ENCODE measurements around the gene OR12D2. TPM values are rescaled to one million over a fixed set of nuclear protein-coding genes. Genes with fewer than 3 reads are reported as not detected.

The OR12D2 gene
- total and polyA plus RNA-seq, 2 of the 4 experiments (the other 2 are of a cell fraction) = not detected

GRCh38 chr6:29355603-29356002 lies 39.8 kb upstream of the OR12D2 start:
- Histone ChIP-seq H3K23ac (ENCODE audit: low read depth, low read length) (no peak overlapping the region), H2AFZ (replicated peaks; ENCODE audit: low read length, poor library complexity) (no peak overlapping the region), H3K14ac (replicated peaks; ENCODE audit: low read depth, low read length) (no peak overlapping the region), H3K4me1 (ENCODE audit: control insufficient read depth, insufficient read depth, low read length) (no peaks in the 10 kb centered on the region), H3K18ac (ENCODE audit: low read depth, low read length) (no peak overlapping the region), H4K8ac (ENCODE audit: low read depth in 2 of 2, low read length in 2 of 2) (no peak overlapping the region), H3K36me3 (ENCODE audit: control insufficient read depth, insufficient read depth, low read length) (no peaks in the 10 kb centered on the region), H3K79me1 (ENCODE audit: low read depth in 1 of 2, low read length in 2 of 2) (no peaks in the 10 kb centered on the region), H2BK20ac (ENCODE audit: low read depth, low read length) (no peak overlapping the region), H4K91ac (ENCODE audit: insufficient read depth, low read depth, low read length) (no peak overlapping the region), H3K56ac (ENCODE audit: extremely low read depth, insufficient read depth, low read length) (no peak overlapping the region), H3K4ac (ENCODE audit: low read depth, low read length) (no peak overlapping the region), H2BK15ac (ENCODE audit: low read depth, low read length) (no peak overlapping the region), H2BK5ac (ENCODE audit: low read depth, low read length, poor library complexity, severe bottlenecking) (no peak overlapping the region), H3K27ac (ENCODE audit: insufficient read depth, low read length) (no peak overlapping the region), H3K9me1 (ENCODE audit: insufficient read depth, low read length) (no peaks in the 10 kb centered on the region), H3K27me3 (ENCODE audit: control insufficient read depth, insufficient read depth, low read length) (no peaks in the 10 kb centered on the region), H4K5ac (ENCODE audit: low read depth, low read length) (no peak overlapping the region), H2AK9ac (replicated peaks; ENCODE audit: low read depth, low read length, poor library complexity) (no peak overlapping the region), H4K20me1 (ENCODE audit: insufficient read depth, low read length) (no peaks in the 10 kb centered on the region), H3K4me2 (ENCODE audit: low read depth, low read length) (no peak overlapping the region), H2AK5ac (ENCODE audit: low read depth, low read length) (no peak overlapping the region), H3K9me3 (ENCODE audit: control insufficient read depth, insufficient read depth, low read length) (peaks cover 8% of the 10 kb centered on the region), H3K9ac (ENCODE audit: low read depth, low read length) (no peak overlapping the region), H3K4me3 (ENCODE audit: insufficient read depth, low read depth, low read length) (no peak overlapping the region), H2BK120ac (ENCODE audit: low read depth, low read length) (no peak overlapping the region)
- no peak for TF ChIP-seq RAD21 (IDR thresholded peaks at IDR 0.05; ENCODE audit: low read length)
- no peak for TF ChIP-seq FOS (IDR thresholded peaks at IDR 0.05; ENCODE audit: low read depth, low read length)
- no peak for TF ChIP-seq CTCF (conservative IDR thresholded peaks at IDR 0.05; ENCODE audit: low read depth, low read length)
- TF ChIP-seq SMC3 (IDR thresholded peaks at IDR 0.05; ENCODE audit: low read depth, low read length) = no peak
- no peak for TF ChIP-seq MAZ (IDR thresholded peaks at IDR 0.05; ENCODE audit: borderline replicate concordance, low read depth, low read length)
- TF ChIP-seq RFX5 (IDR thresholded peaks at IDR 0.05; ENCODE audit: low read depth, low read length) = no peak
- no peak for TF ChIP-seq NFE2L2 (IDR thresholded peaks at IDR 0.05; ENCODE audit: low read depth, low read length)
- no peak for TF ChIP-seq ELK1 (IDR thresholded peaks at IDR 0.05; ENCODE audit: borderline replicate concordance, low read depth, low read length)
- no peak for TF ChIP-seq CEBPB (IDR thresholded peaks at IDR 0.05; ENCODE audit: low read depth, low read length)
- no peak for TF ChIP-seq CHD1 (IDR thresholded peaks at IDR 0.05; ENCODE audit: low read depth, low read length)
- no peak for TF ChIP-seq RCOR1 (IDR thresholded peaks at IDR 0.05; ENCODE audit: insufficient replicate concordance, low read length)
- TF ChIP-seq USF2 (IDR thresholded peaks at IDR 0.05; ENCODE audit: low read depth, low read length) = no peak
- TF ChIP-seq POLR2A (IDR thresholded peaks at IDR 0.05; ENCODE audit: low read depth, low read length) = no peak
- TF ChIP-seq BHLHE40 (IDR thresholded peaks at IDR 0.05; ENCODE audit: low read depth, low read length) = no peak
- in situ Hi-C loops (cut with MboI; ENCODE audit: low sequenced_read_pairs) (no loop called here), intact Hi-C loops (cut with micrococcal nuclease) (no loop called here), dilution Hi-C loops (cut with HindIII; ENCODE audit: low sequenced_read_pairs, unreplicated experiment) (no loop called here)
- no peak for ATAC-seq (ENCODE audit: low read depth)
- DNase-seq = no peak
- ChIA-PET CTCF (no interaction called here), POLR2A (ENCODE audit: unreplicated experiment) (no interaction called here)
- BruUV-seq (replicated peaks) = no TSS peak
- WGBS, 2 experiments (ENCODE audit: extremely low coverage in 2 of 2, insufficient read length in 1 of 2) = no CpG with 5 or more reads among the region's 1 CpG

All from IMR-90 (cell line).